Gastrocnemius medialis (tissue), 4 donors: ENCODE results near the gene SCG5.

Source experiments
- CTCF ChIP-seq, 5 experiments: fragments of 450-650 bp in 3 of 5; fragments of 200-600 bp in 2 of 5; sonication (generic) in 2 of 5; IDR thresholded peaks in 4 of 5; conservative IDR thresholded peaks in 1 of 5; 1 replicate in 4 of 5; 2 replicates in 1 of 5; pipeline ENCODE4 v1.5.1; 2016 to 2019; ENCODE audit warnings: antibody characterized with exemption in 5 of 5, mild to moderate bottlenecking in 3 of 5, moderate library complexity in 3 of 5
- POLR2A ChIP-seq, 2 donors: fragments of 450-650 bp; IDR thresholded peaks; one replicate each; pipeline ENCODE4 v1.6.1; 2017; ENCODE audit warnings: antibody characterized with exemption in 2 of 2, mild to moderate bottlenecking in 2 of 2, moderate library complexity in 2 of 2

GRCh38 chr15:32730677-32731654 lies 89.5 kb downstream of the SCG5 start:
- TF ChIP-seq POLR2A (IDR thresholded peaks at IDR 0.05): no peak
- TF ChIP-seq CTCF (IDR thresholded peaks at IDR 0.05 in 4 of 5, conservative IDR thresholded peaks at IDR 0.05 in 1 of 5): no peak
